GM10847 (cell line): Measurements from ENCODE around the gene ZFC3H1.

Experiments
- POLR2A ChIP-seq: IDR thresholded peaks from 2 replicates; pipeline ENCODE4 v1.6.1; 2011; ENCODE audit not compliant: insufficient read length; ENCODE audit errors: extremely low read depth

ZFC3H1 gene

GRCh38 chr12:71652656-71653055 is 11.0 kb downstream of the ZFC3H1 start:
- TF ChIP-seq POLR2A: no peak

GRCh38 chr12:71649401-71649800 is 14.2 kb downstream of the ZFC3H1 start:
- no peak for TF ChIP-seq POLR2A

GRCh38 chr12:71648537-71648936 is 15.1 kb downstream of the ZFC3H1 start:
- TF ChIP-seq POLR2A: no peak

GRCh38 chr12:71646512-71646911 is 17.1 kb downstream of the ZFC3H1 start:
- TF ChIP-seq POLR2A: no peak

GRCh38 chr12:71645268-71645667 is 18.4 kb downstream of the ZFC3H1 start:
- TF ChIP-seq POLR2A: no peak

- TF ChIP-seq POLR2A: no peak
Observed at GRCh38 chr12:71642264-71642663, 21.4 kb downstream of the ZFC3H1 start.

- no peak for TF ChIP-seq POLR2A
Observed at GRCh38 chr12:71641390-71641789, 22.3 kb downstream of the ZFC3H1 start.

GRCh38 chr12:71640316-71640715 is 23.3 kb downstream of the ZFC3H1 start:
- TF ChIP-seq POLR2A: no peak

GRCh38 chr12:71639341-71639760 is 24.3 kb downstream of the ZFC3H1 start:
- no peak for TF ChIP-seq POLR2A

GRCh38 chr12:71638499-71638898 is 25.1 kb downstream of the ZFC3H1 start:
- TF ChIP-seq POLR2A: no peak

- no peak for TF ChIP-seq POLR2A
Observed at GRCh38 chr12:71636704-71637115, 26.9 kb downstream of the ZFC3H1 start.

- TF ChIP-seq POLR2A: no peak
Observed at GRCh38 chr12:71627438-71628002, 36.1 kb downstream of the ZFC3H1 start.

- TF ChIP-seq POLR2A: no peak
Observed at GRCh38 chr12:71626768-71627167, 36.9 kb downstream of the ZFC3H1 start.

- no peak for TF ChIP-seq POLR2A
Observed at GRCh38 chr12:71626098-71626497, 37.5 kb downstream of the ZFC3H1 start.

GRCh38 chr12:71625476-71625875 is 38.2 kb downstream of the ZFC3H1 start:
- no peak for TF ChIP-seq POLR2A

- TF ChIP-seq POLR2A: no peak
Observed at GRCh38 chr12:71621938-71622337, 41.7 kb downstream of the ZFC3H1 start.

GRCh38 chr12:71610031-71610795 is 53.4 kb downstream of the ZFC3H1 start:
- no peak for TF ChIP-seq POLR2A
